GM15510 (cell line): ENCODE data around the gene TMF1.

Experiments used
- POLR2A ChIP-seq: IDR thresholded peaks from 3 replicates; pipeline ENCODE4 v1.6.1; 2011; ENCODE audit warnings: borderline replicate concordance; ENCODE audit not compliant: insufficient read length; ENCODE audit errors: extremely low read depth

The TMF1 gene

GRCh38 chr3:69052472-69052898, 352 bp upstream of the TMF1 start:
- TF ChIP-seq POLR2A: no peak

- TF ChIP-seq POLR2A: no peak
Measured at GRCh38 chr3:69048990-69049389, 3.1 kb downstream of the TMF1 start.

GRCh38 chr3:69044608-69045007, 7.5 kb downstream of the TMF1 start:
- TF ChIP-seq POLR2A: no peak

- TF ChIP-seq POLR2A: no peak
Measured at GRCh38 chr3:69033470-69033869, 18.7 kb downstream of the TMF1 start.

GRCh38 chr3:69032737-69033136, 19.4 kb downstream of the TMF1 start:
- no peak for TF ChIP-seq POLR2A

GRCh38 chr3:69032142-69032541, 20.0 kb downstream of the TMF1 start:
- TF ChIP-seq POLR2A: no peak

- no peak for TF ChIP-seq POLR2A
Measured at GRCh38 chr3:69031635-69032034, 20.5 kb downstream of the TMF1 start.

- TF ChIP-seq POLR2A: no peak
Measured at GRCh38 chr3:69020857-69021256, 31.3 kb downstream of the TMF1 start.

GRCh38 chr3:69020424-69020823, 31.7 kb downstream of the TMF1 start:
- TF ChIP-seq POLR2A: no peak

- no peak for TF ChIP-seq POLR2A
Measured at GRCh38 chr3:69016901-69017300, 35.2 kb downstream of the TMF1 start.

GRCh38 chr3:69016102-69016501, 36.0 kb downstream of the TMF1 start:
- TF ChIP-seq POLR2A: no peak

- no peak for TF ChIP-seq POLR2A
Measured at GRCh38 chr3:69014022-69014580, 38.0 kb downstream of the TMF1 start.

- TF ChIP-seq POLR2A: peak; percentile 61
Measured at GRCh38 chr3:69013253-69014021, 38.7 kb downstream of the TMF1 start, which contains the start of gene EOGT. EOGT (minus strand) TSS chr3:69013684; CDS start chr3:69009846, 3,838 bp downstream.

- peak; percentile 28 for TF ChIP-seq POLR2A
Measured at GRCh38 chr3:69012800-69013252, 39.3 kb downstream of the TMF1 start.

GRCh38 chr3:69012100-69012799, 39.9 kb downstream of the TMF1 start:
- TF ChIP-seq POLR2A: no peak
